K562 treated with DMSO at 1 percent for 12 hours (cell line): ENCODE measurements around the gene PCDH15. TPM values are rescaled to one million over a fixed set of nuclear protein-coding genes. Genes with fewer than 3 reads are reported as not detected.

Experiments used
- total RNA-seq: library from RNA; unstranded; fragments of 300-600 nt; gene quantifications from 2 replicates; pipeline ENCODE4 v1.2.3, GENCODE V29; 2022; ENCODE audit not compliant: insufficient read depth

The PCDH15 gene
- total RNA-seq: not detected in 2 replicates

DNA sequence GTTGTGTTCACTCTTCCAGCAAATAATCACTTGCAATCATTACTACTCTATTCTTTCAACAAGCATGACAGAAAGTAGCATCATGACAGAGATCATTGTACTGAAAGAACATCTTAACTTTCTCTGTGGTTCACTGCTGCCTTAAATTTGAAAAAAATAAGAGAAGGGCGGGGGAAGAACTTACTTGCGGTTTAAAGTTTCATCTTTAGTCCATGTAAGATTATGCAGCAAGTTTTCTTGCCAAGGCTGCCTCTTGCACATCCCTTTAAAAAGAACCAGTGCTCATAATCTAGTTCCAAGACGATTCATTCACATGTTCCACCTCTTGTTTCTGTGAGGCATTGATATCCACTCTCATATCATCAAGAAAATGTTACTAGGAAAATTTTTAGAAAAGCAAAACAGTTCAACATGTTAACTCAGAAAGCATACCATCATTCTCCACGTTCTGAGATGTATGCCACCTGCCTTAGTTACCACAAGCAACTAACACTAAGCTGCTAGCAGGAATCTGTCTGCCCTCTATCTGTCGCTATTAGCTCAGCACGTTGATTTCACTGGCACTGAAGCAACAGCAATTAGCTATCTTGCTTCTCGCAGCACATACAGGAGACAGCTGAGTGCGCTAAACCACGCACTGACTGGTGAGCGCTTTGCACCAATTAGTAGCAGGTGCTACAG is at the start of gene PCDH15:
Gene PCDH15, minus strand, starts transcription at position 491 of the 681 bp plus-strand sequence. CDS start 136,969 bp downstream, outside the sequence.

